Caco-2 (cell line): Measurements from ENCODE around the gene SCN3B. TPM values are rescaled to one million over a fixed set of nuclear protein-coding genes. Genes with fewer than 3 reads are reported as not detected.

Source experiments
- BruUV-seq: library from RNA; stranded (reverse); fragments of 400-500 nt; replicated peaks from 2 replicates; lab custom pipeline; 2021; lab: Mats Ljungman, UMichigan
- CTCF ChIA-PET: fragments of 300-600 bp; sonication (Branson Sonifier 250); formaldehyde crosslinking; loops from one replicate; lab custom pipeline; 2022; ENCODE audit warnings: antibody characterized with exemption; lab: Charles Lee
- POLR2A ChIA-PET: fragments of 300-600 bp; sonication (Branson Sonifier 250); formaldehyde crosslinking; loops from one replicate; lab custom pipeline; 2022; ENCODE audit warnings: antibody characterized with exemption; lab: Charles Lee
- DNase-seq, 2 experiments: peaks; one replicate each; pipeline versions ENCODE4 v3.0.0 to v3.0.0-alpha.2; 2020 to 2022
- H3K27me3 ChIP-seq: replicated peaks from 2 replicates; pipeline ENCODE4 v1.6.0; 2011; ENCODE audit warnings: low read length; ENCODE audit not compliant: control insufficient read depth, insufficient read depth
- H3K36me3 ChIP-seq: 2 replicates; pipeline ENCODE4 v1.5.1; 2011; ENCODE audit warnings: low read length; ENCODE audit not compliant: control insufficient read depth, insufficient read depth
- H3K4me1 ChIP-seq: fragments of 250-450 bp; sonication (Bioruptor Pico); 2 replicates; pipeline ENCODE4 v1.5.1; 2020; ENCODE audit warnings: mild to moderate bottlenecking
- H3K4me3 ChIP-seq: 2 replicates; pipeline ENCODE4 v1.5.1; 2011; ENCODE audit warnings: low read depth, mild to moderate bottlenecking, control low read depth, low read length
- H3K9me3 ChIP-seq: fragments of 250-450 bp; sonication (Bioruptor Pico); 2 replicates; pipeline ENCODE4 v1.5.1; 2020; ENCODE audit warnings: mild to moderate bottlenecking, moderate library complexity
- H3K27ac Mint-ChIP-seq: one replicate; pipeline ENCODE4 v1.8.0; 2022; ENCODE audit warnings: mixed read lengths; ENCODE audit not compliant: unreplicated experiment
- H3K27me3 Mint-ChIP-seq: one replicate; pipeline ENCODE4 v1.8.0; 2022; ENCODE audit warnings: mixed read lengths; ENCODE audit not compliant: insufficient read depth, unreplicated experiment
- H3K36me3 Mint-ChIP-seq: one replicate; pipeline ENCODE4 v1.8.0; 2022; ENCODE audit warnings: mild to moderate bottlenecking, mixed read lengths; ENCODE audit not compliant: insufficient read depth, unreplicated experiment
- H3K4me1 Mint-ChIP-seq: one replicate; pipeline ENCODE4 v1.8.0; 2022; ENCODE audit warnings: low read depth, mixed read lengths; ENCODE audit not compliant: unreplicated experiment
- H3K4me3 Mint-ChIP-seq: one replicate; pipeline ENCODE4 v1.8.0; 2022; ENCODE audit warnings: mild to moderate bottlenecking, moderate library complexity, mixed read lengths; ENCODE audit not compliant: unreplicated experiment
- H3K9me3 Mint-ChIP-seq: one replicate; pipeline ENCODE4 v1.8.0; 2022; ENCODE audit warnings: mixed read lengths; ENCODE audit not compliant: unreplicated experiment
- CTCF ChIP-seq, 2 experiments: fragments of 200-600 bp in 1 of 2; IDR thresholded peaks; 1 replicate in 1 of 2; 2 replicates in 1 of 2; pipeline versions ENCODE4 v1.5.1 to v1.8.0; 2011 to 2022; ENCODE audit warnings: antibody characterized with exemption in 1 of 2, control low read depth in 1 of 2, inconsistent platforms in 1 of 2, low read depth in 1 of 2, low read length in 1 of 2, mild to moderate bottlenecking in 1 of 2, moderate library complexity in 1 of 2; ENCODE audit not compliant: insufficient read depth in 1 of 2, severe bottlenecking in 1 of 2, unreplicated experiment in 1 of 2
- intact Hi-C: fragments of 100-400 bp; cut with micrococcal nuclease; formaldehyde crosslinking; loops from one replicate; pipeline ENCODE4 v1.10.0; 2022; ENCODE audit not compliant: unreplicated experiment
- total RNA-seq: library from RNA; stranded (reverse); gene quantifications from 2 replicates; pipeline ENCODE4 v1.2.3, GENCODE V29; 2022

SCN3B gene
- total RNA-seq, 1 experiment from 2014 or later = 0.82 TPM

- Mint-ChIP-seq H3K4me3 (no peak overlapping the region), H3K9me3 (no peaks in the 10 kb centered on the region), H3K27ac (no peak overlapping the region), H3K36me3 (no peaks in the 10 kb centered on the region), H3K4me1 (no peaks in the 10 kb centered on the region), H3K27me3 (peaks cover 18% of the 10 kb centered on the region)
- Histone ChIP-seq H3K9me3 (no peaks in the 10 kb centered on the region), H3K27me3 (0 out of 2 replicates have a peak, but pooled peaks cover 2% of the 10 kb centered on the region), H3K36me3 (no peaks in the 10 kb centered on the region), H3K4me3 (no peak overlapping the region), H3K4me1 (no peaks in the 10 kb centered on the region)
- CTCF ChIA-PET = no interaction called here
- BruUV-seq = no TSS peak
- TF ChIP-seq CTCF (IDR thresholded peaks at IDR 0.05; ENCODE audit: insufficient read depth in 1 of 2, low read depth in 1 of 2, low read length in 1 of 2, severe bottlenecking in 1 of 2, unreplicated experiment in 1 of 2) = no peak
- POLR2A ChIA-PET = no interaction called here
- DNase-seq = no peak
- intact Hi-C loops = no loop called here
Observed at GRCh38 chr11:123677510-123677909, 23.1 kb upstream of the SCN3B start.

GRCh38 chr11:123674297-123674696 lies 19.9 kb upstream of the SCN3B start:
- CTCF ChIA-PET = no interaction called here
- peaks cover 2% of the 10 kb centered on the region; the same call in 1 of the 2 replicates for H3K27me3 ChIP-seq

GRCh38 chr11:123672568-123672967 lies 18.1 kb upstream of the SCN3B start:
- Mint-ChIP-seq H3K9me3 (no peaks in the 10 kb centered on the region), H3K36me3 (no peaks in the 10 kb centered on the region), H3K27ac (no peak overlapping the region), H3K27me3 (peaks cover 9% of the 10 kb centered on the region), H3K4me1 (no peaks in the 10 kb centered on the region), H3K4me3 (no peak overlapping the region)
- no peak overlapping the region for H3K4me3 ChIP-seq
- TF ChIP-seq CTCF (IDR thresholded peaks at IDR 0.05; ENCODE audit: insufficient read depth in 1 of 2, low read depth in 1 of 2, low read length in 1 of 2, severe bottlenecking in 1 of 2, unreplicated experiment in 1 of 2) = no peak
- BruUV-seq = no TSS peak
- ChIA-PET CTCF (no interaction called here), POLR2A (no interaction called here)
- H3K4me1 ChIP-seq = no peaks in the 10 kb centered on the region
- H3K27me3 ChIP-seq = peaks cover 2% of the 10 kb centered on the region; the same call in 1 of the 2 replicates
- intact Hi-C loops = no loop called here
- H3K9me3 ChIP-seq = no peaks in the 10 kb centered on the region; the same call in 1 of the 2 replicates
- no peak for DNase-seq
- no peaks in the 10 kb centered on the region for H3K36me3 ChIP-seq

More at GRCh38 chr11:123674297-123674696, 19.9 kb upstream of the SCN3B start:
- intact Hi-C loops = loop anchor here (1.0 kb wide), 1 partner anchor 20 kb away; the partner anchor contains the start of gene SCN3B
- Histone ChIP-seq H3K36me3 (no peaks in the 10 kb centered on the region), H3K4me3 (no peak overlapping the region), H3K4me1 (no peaks in the 10 kb centered on the region), H3K9me3 (no peaks in the 10 kb centered on the region)
- no peak for TF ChIP-seq CTCF (IDR thresholded peaks at IDR 0.05; ENCODE audit: insufficient read depth in 1 of 2, low read depth in 1 of 2, low read length in 1 of 2, severe bottlenecking in 1 of 2, unreplicated experiment in 1 of 2)
- H3K9me3 Mint-ChIP-seq = no peaks in the 10 kb centered on the region
- H3K27me3 Mint-ChIP-seq = peaks cover 13% of the 10 kb centered on the region
- H3K4me3 Mint-ChIP-seq = no peak overlapping the region
- DNase-seq = no peak
- no TSS peak for BruUV-seq
- H3K36me3 Mint-ChIP-seq = no peaks in the 10 kb centered on the region
- no peak overlapping the region for H3K27ac Mint-ChIP-seq
- no peaks in the 10 kb centered on the region for H3K4me1 Mint-ChIP-seq
- POLR2A ChIA-PET = no interaction called here
